T-helper 22 cell (primary cell): ENCODE measurements around the gene PDCD1LG2.

Experiments used
- DNase-seq: peaks from one replicate; pipeline ENCODE4 v3.0.0-alpha.2; 2020; ENCODE audit warnings: low read depth

PDCD1LG2 gene

DNA sequence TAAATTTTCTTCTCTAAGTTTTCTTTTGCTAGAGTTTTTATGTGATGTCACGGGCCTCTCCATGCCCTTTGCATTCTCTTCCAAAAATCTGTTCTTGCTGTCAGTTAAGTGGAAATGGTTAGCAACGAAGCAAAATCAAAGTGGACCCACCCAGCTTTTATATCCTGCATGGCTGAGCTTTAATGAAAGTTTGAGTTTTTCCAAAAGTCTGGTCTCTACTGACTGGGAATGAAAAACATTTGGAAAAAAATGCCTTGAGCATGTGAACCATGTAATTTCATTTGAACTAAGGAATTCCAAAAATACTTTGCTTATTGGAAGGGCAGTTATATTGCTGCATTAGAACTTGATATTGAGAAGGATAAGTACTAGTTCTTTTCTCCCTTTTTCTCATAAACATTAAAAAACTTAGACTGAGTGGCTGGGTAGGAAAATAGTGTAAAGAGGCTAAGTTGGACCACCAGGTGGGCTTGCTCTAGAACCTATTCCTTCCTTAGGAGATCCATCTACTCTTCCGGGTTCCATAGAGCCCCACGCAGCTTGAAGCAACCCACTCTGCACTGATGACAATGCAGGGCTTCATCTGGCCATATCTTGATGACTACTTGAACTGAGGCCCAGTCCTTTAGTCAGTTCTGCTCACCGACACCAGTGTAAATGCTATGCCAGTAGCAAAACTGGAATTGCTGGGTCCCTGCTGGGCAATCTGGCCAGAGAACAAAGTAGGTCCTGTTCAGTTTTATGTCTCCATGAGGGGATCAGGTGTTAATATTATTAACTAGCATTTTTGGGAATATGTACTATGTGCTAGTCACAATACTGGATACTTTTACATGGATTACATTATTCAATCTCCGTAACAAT lies 101.2 kb downstream of the PDCD1LG2 start:
- no peak for DNase-seq

DNA sequence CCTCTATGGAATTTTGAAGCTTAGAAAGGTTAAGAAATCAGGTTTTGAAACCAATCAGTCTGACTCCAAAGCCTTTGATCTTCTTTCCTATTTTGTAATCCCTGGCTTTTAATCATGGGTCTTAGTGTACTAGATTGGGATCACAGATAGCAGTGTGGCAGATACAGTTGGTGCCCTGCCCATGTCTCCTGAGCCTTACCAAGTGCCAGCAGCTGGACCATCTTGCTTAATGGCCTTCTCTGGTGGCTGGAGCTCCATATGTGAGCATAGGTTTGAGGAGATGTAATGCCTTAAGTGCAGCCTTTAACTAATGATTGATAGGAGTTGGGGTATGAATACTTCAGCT lies 101.8 kb downstream of the PDCD1LG2 start:
- DNase-seq = no peak

DNA sequence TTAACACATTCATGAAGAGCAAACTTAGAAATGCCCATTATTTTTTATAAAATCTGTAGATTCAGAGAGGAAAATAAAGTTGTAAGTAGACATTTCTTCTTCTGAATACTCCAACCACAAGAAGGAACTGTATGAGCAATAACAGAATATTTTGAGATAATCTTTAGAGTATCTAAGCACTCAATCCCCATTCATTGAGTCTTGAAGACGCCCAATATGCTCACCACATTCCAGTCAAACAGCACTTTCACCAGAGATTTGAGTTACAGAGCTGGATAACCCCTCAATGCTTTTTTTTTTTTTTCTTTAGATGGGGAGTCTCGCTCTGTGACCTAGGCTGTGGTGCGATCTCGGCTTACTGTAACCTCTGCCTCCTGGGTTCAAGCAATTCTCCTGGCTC lies 103.9 kb downstream of the PDCD1LG2 start:
- DNase-seq = no peak

DNA sequence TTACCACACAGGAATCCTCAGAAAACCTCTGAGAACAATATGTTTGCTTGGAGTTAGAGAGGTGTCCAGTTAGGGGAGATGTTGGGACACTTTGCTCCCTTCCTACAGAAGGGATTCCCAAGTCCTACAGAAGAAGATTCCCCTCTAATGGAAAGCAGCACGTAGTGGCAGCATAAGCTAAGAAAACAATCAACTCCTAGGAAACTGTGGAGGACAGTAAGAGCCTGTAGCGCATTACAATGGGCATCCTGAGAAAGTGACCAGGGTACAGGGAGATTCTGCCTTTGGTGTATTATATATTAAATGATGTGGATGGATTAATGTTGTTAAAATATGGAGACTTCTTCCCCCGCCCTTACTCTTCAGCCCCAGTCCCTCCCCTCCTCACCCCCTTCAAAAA lies 104.7 kb downstream of the PDCD1LG2 start:
- no peak for DNase-seq

DNA sequence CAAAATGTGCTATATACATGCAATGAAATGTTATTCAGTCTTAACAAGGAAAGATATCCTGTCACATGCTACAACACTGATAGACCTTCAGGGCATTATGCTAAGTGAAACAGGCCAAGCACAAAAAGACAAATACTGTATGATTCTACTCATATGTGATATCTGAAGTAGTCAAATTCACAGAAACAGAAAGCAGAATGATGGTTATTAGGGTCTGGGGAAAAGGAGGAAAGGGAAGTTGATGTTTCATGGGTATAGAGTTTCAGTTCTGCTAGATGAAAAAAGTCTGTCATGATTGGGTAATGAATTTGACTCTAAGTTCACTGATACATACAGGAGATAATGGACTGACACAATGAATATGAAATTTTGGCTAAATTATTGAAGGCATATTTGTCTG lies 107.4 kb downstream of the PDCD1LG2 start:
- DNase-seq = no peak

DNA sequence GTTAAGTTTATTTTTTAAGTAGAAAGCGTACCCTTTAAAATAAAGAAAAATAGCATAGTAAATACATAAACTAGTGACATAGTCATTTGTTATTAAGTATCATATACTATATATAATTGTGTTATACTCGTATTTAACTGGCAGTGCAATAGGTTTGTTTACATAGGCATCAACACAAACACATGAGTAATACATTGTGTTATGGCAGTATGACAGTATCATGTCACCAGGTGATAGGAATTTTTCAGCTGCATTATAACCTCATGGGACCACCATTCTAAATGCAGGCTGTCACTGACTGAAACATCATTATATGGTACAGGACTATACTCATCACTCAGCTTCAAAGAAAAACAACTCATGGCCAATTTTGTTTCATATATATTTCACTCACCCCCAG lies 110.2 kb downstream of the PDCD1LG2 start:
- DNase-seq = no peak
